MCF 10A (cell line): ENCODE data around the gene MCC. TPM values are rescaled to one million over a fixed set of nuclear protein-coding genes. Genes with fewer than 3 reads are reported as not detected.

ENCODE experiments used
- BruUV-seq: library from RNA; stranded (reverse); fragments of 400-500 nt; replicated peaks from 2 replicates; lab custom pipeline; 2021; lab: Mats Ljungman, UMichigan
- CTCF ChIA-PET: fragments of 300-600 bp; sonication (Branson Sonifier 250); formaldehyde crosslinking; extraction: SDS; loops from one replicate; lab custom pipeline; 2021; ENCODE audit warnings: antibody characterized with exemption, inconsistent platforms; lab: Yijun Ruan, JAX
- POLR2A ChIA-PET: fragments of 300-600, 350-650 bp; sonication (Branson Sonifier 250); formaldehyde crosslinking; extraction: SDS; loops from one replicate; lab custom pipeline; 2020; ENCODE audit warnings: antibody characterized with exemption, inconsistent platforms; lab: Yijun Ruan, JAX
- DNase-seq: peaks from one replicate; pipeline ENCODE4 v3.0.0-alpha.2; 2018; ENCODE audit not compliant: unreplicated experiment
- H3K27ac Mint-ChIP-seq: one replicate; pipeline ENCODE4 v1.8.0; 2022; ENCODE audit warnings: mild to moderate bottlenecking, low read depth, mixed read lengths; ENCODE audit not compliant: unreplicated experiment
- H3K27me3 Mint-ChIP-seq: one replicate; pipeline ENCODE4 v1.8.0; 2022; ENCODE audit warnings: mixed read lengths; ENCODE audit not compliant: insufficient read depth, unreplicated experiment
- H3K36me3 Mint-ChIP-seq: one replicate; pipeline ENCODE4 v1.8.0; 2022; ENCODE audit warnings: mild to moderate bottlenecking, moderate library complexity, mixed read lengths; ENCODE audit not compliant: insufficient read depth, unreplicated experiment
- H3K4me1 Mint-ChIP-seq: one replicate; pipeline ENCODE4 v1.8.0; 2022; ENCODE audit warnings: mixed read lengths; ENCODE audit not compliant: insufficient read depth, unreplicated experiment
- H3K4me3 Mint-ChIP-seq: one replicate; pipeline ENCODE4 v1.8.0; 2022; ENCODE audit warnings: mild to moderate bottlenecking, moderate library complexity, mixed read lengths; ENCODE audit not compliant: unreplicated experiment
- H3K9me3 Mint-ChIP-seq: one replicate; pipeline ENCODE4 v1.8.0; 2022; ENCODE audit warnings: mixed read lengths; ENCODE audit not compliant: unreplicated experiment
- CTCF ChIP-seq: fragments of 200-600 bp; IDR thresholded peaks from one replicate; pipeline ENCODE4 v1.8.0; 2022; ENCODE audit warnings: antibody characterized with exemption, mild to moderate bottlenecking; ENCODE audit not compliant: unreplicated experiment
- intact Hi-C: fragments of 100-400 bp; cut with micrococcal nuclease; formaldehyde crosslinking; loops from 2 replicates; pipeline ENCODE4 v1.14.1; 2022
- total RNA-seq: library from RNA; stranded (reverse); gene quantifications from 2 replicates; pipeline ENCODE4 v1.2.3, GENCODE V29; 2022

MCC gene
- total RNA-seq, 1 experiment from 2014 or later = 25.3 TPM

GRCh38 chr5:113187906-113188305 lies 300.3 kb downstream of the MCC start:
- ChIA-PET CTCF (interaction anchor here (1.0 kb wide), 1 partner anchor 12 kb away, joined by 7 read pairs; no protein-coding TSS in a partner anchor), POLR2A (no interaction called here)
- TF ChIP-seq CTCF = no peak
- Mint-ChIP-seq H3K27me3 (no peaks in the 10 kb centered on the region), H3K4me3 (no peak overlapping the region), H3K27ac (no peak overlapping the region), H3K9me3 (no peaks in the 10 kb centered on the region), H3K4me1 (peaks cover 13% of the 10 kb centered on the region), H3K36me3 (peaks cover 29% of the 10 kb centered on the region)
- no peak for DNase-seq
- intact Hi-C loops = no loop called here
- BruUV-seq = no TSS peak

- DNase-seq = no peak
- intact Hi-C loops = no loop called here
- POLR2A ChIA-PET = interaction anchor here (1.2 kb wide), 1 partner anchor 16 kb away, joined by 4 read pairs; no protein-coding TSS in a partner anchor
Measured at GRCh38 chr5:113186061-113186460, 302.2 kb downstream of the MCC start.

GRCh38 chr5:113183694-113184093 lies 304.6 kb downstream of the MCC start:
- no TSS peak for BruUV-seq
- H3K9me3 Mint-ChIP-seq = no peaks in the 10 kb centered on the region
- peaks cover 3% of the 10 kb centered on the region for H3K4me1 Mint-ChIP-seq
- TF ChIP-seq CTCF = no peak
- H3K36me3 Mint-ChIP-seq = peaks cover 8% of the 10 kb centered on the region
- H3K4me3 Mint-ChIP-seq = no peak overlapping the region
- intact Hi-C loops = no loop called here
- POLR2A ChIA-PET = interaction anchor here (1.4 to 1.8 kb wide), 2 partner anchors 10 to 12 kb away, joined by 5 to 7 read pairs; no protein-coding TSS in a partner anchor
- DNase-seq = no peak
- H3K27ac Mint-ChIP-seq = no peak overlapping the region
- H3K27me3 Mint-ChIP-seq = no peaks in the 10 kb centered on the region
- CTCF ChIA-PET = interaction anchor here (0.7 to 1.3 kb wide), 4 partner anchors 13 to 187 kb away, joined by 3 to 8 read pairs (median 3); no protein-coding TSS in a partner anchor

More at GRCh38 chr5:113186061-113186460, 302.2 kb downstream of the MCC start:
- no peak for TF ChIP-seq CTCF
- Mint-ChIP-seq H3K27me3 (no peaks in the 10 kb centered on the region), H3K4me1 (peaks cover 10% of the 10 kb centered on the region), H3K27ac (no peak overlapping the region), H3K36me3 (peaks cover 16% of the 10 kb centered on the region), H3K9me3 (no peaks in the 10 kb centered on the region), H3K4me3 (no peak overlapping the region)
- BruUV-seq = no TSS peak
- CTCF ChIA-PET = interaction anchor here (1.3 to 1.4 kb wide), 2 partner anchors 8 to 38 kb away, joined by 3 to 6 read pairs; no protein-coding TSS in a partner anchor

GRCh38 chr5:113182658-113183344 lies 305.5 kb downstream of the MCC start:
- DNase-seq = no peak
- POLR2A ChIA-PET = interaction anchor here (1.4 to 1.8 kb wide), 3 partner anchors 10 to 22 kb away, joined by 5 to 7 read pairs (median 5); no protein-coding TSS in a partner anchor
- intact Hi-C loops = no loop called here
- H3K4me3 Mint-ChIP-seq = no peak overlapping the region
- peaks cover 6% of the 10 kb centered on the region for H3K4me1 Mint-ChIP-seq
- BruUV-seq = no TSS peak
- H3K9me3 Mint-ChIP-seq = no peaks in the 10 kb centered on the region
- TF ChIP-seq CTCF = no peak
- H3K36me3 Mint-ChIP-seq = peaks cover 6% of the 10 kb centered on the region
- H3K27ac Mint-ChIP-seq = no peak overlapping the region
- CTCF ChIA-PET = interaction anchor here (0.7 to 1.3 kb wide), 3 partner anchors 12 to 154 kb away, joined by 3 to 8 read pairs (median 4); no protein-coding TSS in a partner anchor
- H3K27me3 Mint-ChIP-seq = no peaks in the 10 kb centered on the region
